ENCODE data around the gene RAP1GDS1. TPM values are rescaled to one million over a fixed set of nuclear protein-coding genes. Genes with fewer than 3 reads are reported as not detected.

The RAP1GDS1 gene
- total RNA-seq, 1 donor from 2014 or later: 67.8 TPM

DNA sequence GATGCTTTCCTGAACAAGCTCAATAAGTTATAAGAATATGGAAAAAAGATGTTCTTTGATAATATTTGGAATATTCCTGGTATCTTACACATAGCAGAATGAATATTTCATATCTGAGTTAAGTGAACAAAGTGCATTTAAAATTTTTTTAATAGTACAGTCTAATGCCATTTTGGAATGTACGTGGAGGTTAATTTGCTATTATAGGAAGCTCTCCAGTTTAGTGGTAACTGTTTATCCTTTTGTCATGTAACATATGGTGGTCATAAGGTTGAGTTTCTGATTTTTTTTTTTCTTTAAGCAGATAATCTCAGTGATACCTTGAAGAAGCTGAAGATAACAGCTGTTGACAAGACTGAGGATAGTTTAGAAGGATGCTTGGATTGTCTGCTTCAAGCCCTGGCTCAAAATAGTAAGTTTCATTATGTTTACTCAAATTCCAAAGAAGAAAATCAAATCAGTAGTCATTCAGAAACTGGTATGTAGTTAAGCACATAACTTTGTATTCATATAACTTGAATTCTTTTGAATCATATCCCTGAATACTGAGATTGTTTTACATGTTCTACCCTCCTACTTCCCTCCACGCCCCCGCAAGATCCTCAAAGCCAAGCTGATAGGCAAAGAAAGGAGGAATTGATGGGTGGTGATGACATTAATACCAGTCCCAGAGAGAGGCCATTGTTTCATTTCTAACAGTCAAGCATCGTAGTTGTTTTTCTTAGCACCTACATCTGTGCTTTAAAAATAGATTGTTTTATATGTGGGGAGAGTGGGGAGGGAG, 32.1 kb downstream of the RAP1GDS1 start:
- Mint-ChIP-seq H3K36me3 (ENCODE audit: low read depth, unreplicated experiment) (peaks cover 4% of the 10 kb centered on the region), H3K27me3 (ENCODE audit: unreplicated experiment) (no peaks in the 10 kb centered on the region), H3K27ac (ENCODE audit: unreplicated experiment) (no peak overlapping the region), H3K4me3 (ENCODE audit: unreplicated experiment) (no peak overlapping the region), H3K9me3 (ENCODE audit: unreplicated experiment) (no peaks in the 10 kb centered on the region), H3K4me1 (ENCODE audit: unreplicated experiment) (no peaks in the 10 kb centered on the region)
- TF ChIP-seq CTCF (IDR thresholded peaks at IDR 0.05; ENCODE audit: unreplicated experiment): no peak
- no peak for DNase-seq (ENCODE audit: low spot score)

DNA sequence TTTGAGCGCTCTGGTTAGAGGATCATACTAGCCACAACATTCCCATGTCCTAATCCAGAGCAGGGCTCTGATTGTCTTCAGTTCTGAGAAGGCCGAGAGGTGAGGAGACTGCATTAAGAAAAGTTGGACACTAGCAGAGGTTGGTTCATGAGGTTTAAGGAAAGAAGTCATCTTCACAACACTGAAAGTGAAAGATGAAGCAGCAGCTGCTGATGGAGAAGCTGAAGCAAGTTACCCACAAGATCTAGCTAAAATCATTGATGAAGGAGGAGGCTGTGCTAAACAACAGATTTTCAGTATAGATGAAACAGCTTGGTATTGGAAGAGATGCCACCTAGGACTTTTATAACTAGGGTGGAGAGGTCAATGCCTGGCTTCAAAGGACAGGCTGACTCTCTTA, 36.8 kb downstream of the RAP1GDS1 start:
- H3K27me3 Mint-ChIP-seq (ENCODE audit: unreplicated experiment): peaks cover 2% of the 10 kb centered on the region
- TF ChIP-seq CTCF (IDR thresholded peaks at IDR 0.05; ENCODE audit: unreplicated experiment): no peak
- H3K36me3 Mint-ChIP-seq (ENCODE audit: low read depth, unreplicated experiment): peaks cover 30% of the 10 kb centered on the region
- H3K4me1 Mint-ChIP-seq (ENCODE audit: unreplicated experiment): no peaks in the 10 kb centered on the region
- H3K4me3 Mint-ChIP-seq (ENCODE audit: unreplicated experiment): no peak overlapping the region
- DNase-seq (ENCODE audit: low spot score): no peak
- H3K9me3 Mint-ChIP-seq (ENCODE audit: unreplicated experiment): no peaks in the 10 kb centered on the region
- no peak overlapping the region for H3K27ac Mint-ChIP-seq (ENCODE audit: unreplicated experiment)

DNA sequence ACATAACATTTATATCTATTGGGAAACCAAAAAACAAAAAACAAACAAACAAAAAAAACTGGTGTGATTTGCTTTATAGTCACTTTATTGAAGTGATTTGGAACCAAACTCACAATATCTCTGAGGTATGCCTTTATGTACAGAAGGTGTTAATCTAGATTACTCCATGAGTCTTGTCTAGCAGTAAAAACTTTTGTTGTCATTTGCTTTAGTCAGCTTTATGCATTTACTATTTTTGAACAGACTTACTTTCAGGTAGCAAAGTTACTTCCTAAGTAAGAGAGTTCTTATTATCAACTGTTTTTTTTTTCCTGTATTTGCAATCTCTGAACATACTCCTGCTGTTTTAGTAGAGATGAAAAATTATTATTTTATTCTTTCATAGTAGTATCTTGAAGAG, 39.5 kb downstream of the RAP1GDS1 start:
- TF ChIP-seq CTCF (IDR thresholded peaks at IDR 0.05; ENCODE audit: unreplicated experiment): no peak
- Mint-ChIP-seq H3K4me3 (ENCODE audit: unreplicated experiment) (no peak overlapping the region), H3K27me3 (ENCODE audit: unreplicated experiment) (peaks cover 2% of the 10 kb centered on the region), H3K27ac (ENCODE audit: unreplicated experiment) (no peak overlapping the region), H3K36me3 (ENCODE audit: low read depth, unreplicated experiment) (peaks cover 30% of the 10 kb centered on the region), H3K4me1 (ENCODE audit: unreplicated experiment) (no peaks in the 10 kb centered on the region), H3K9me3 (ENCODE audit: unreplicated experiment) (no peaks in the 10 kb centered on the region)
- DNase-seq (ENCODE audit: low spot score): no peak

DNA sequence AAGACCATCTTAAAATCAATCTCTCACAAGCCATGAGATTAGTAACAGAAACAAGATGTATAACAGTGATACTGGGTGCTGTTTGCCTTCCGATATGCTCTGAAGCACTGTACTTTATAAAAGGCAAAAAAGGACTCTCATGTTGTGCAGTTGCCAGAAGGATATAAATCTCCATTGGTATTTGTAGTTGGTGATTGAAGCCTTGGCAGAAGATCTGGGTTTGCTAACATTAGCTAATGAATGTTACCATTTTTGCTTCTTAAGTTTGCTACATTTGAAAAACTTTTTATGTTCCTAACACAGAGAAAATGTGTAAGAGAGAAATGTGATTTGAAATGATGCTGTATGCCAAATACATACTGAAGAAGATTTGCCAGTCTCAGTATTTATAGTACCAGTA, 44.4 kb downstream of the RAP1GDS1 start:
- no peak for TF ChIP-seq CTCF (IDR thresholded peaks at IDR 0.05; ENCODE audit: unreplicated experiment)
- H3K27me3 Mint-ChIP-seq (ENCODE audit: unreplicated experiment): no peaks in the 10 kb centered on the region
- H3K9me3 Mint-ChIP-seq (ENCODE audit: unreplicated experiment): no peaks in the 10 kb centered on the region
- H3K4me1 Mint-ChIP-seq (ENCODE audit: unreplicated experiment): no peaks in the 10 kb centered on the region
- no peak overlapping the region for H3K27ac Mint-ChIP-seq (ENCODE audit: unreplicated experiment)
- H3K4me3 Mint-ChIP-seq (ENCODE audit: unreplicated experiment): no peak overlapping the region
- no peak for DNase-seq (ENCODE audit: low spot score)
- H3K36me3 Mint-ChIP-seq (ENCODE audit: low read depth, unreplicated experiment): peaks cover 18% of the 10 kb centered on the region

- Mint-ChIP-seq H3K9me3 (ENCODE audit: unreplicated experiment) (no peaks in the 10 kb centered on the region), H3K36me3 (ENCODE audit: low read depth, unreplicated experiment) (no peaks in the 10 kb centered on the region), H3K27me3 (ENCODE audit: unreplicated experiment) (no peaks in the 10 kb centered on the region), H3K4me1 (ENCODE audit: unreplicated experiment) (no peaks in the 10 kb centered on the region), H3K27ac (ENCODE audit: unreplicated experiment) (no peak overlapping the region), H3K4me3 (ENCODE audit: unreplicated experiment) (no peak overlapping the region)
- DNase-seq (ENCODE audit: low spot score): no peak
- no peak for TF ChIP-seq CTCF (IDR thresholded peaks at IDR 0.05; ENCODE audit: unreplicated experiment)
Observed at GRCh38 chr4:98310867-98311266, 49.7 kb downstream of the RAP1GDS1 start.
